Measurements from ENCODE around the gene WDFY1. TPM values are rescaled to one million over a fixed set of nuclear protein-coding genes. Genes with fewer than 3 reads are reported as not detected.

The WDFY1 gene
- total RNA-seq, 6 donors from 2014 or later: 32.6 to 90.1 (median 41.2) TPM

DNA sequence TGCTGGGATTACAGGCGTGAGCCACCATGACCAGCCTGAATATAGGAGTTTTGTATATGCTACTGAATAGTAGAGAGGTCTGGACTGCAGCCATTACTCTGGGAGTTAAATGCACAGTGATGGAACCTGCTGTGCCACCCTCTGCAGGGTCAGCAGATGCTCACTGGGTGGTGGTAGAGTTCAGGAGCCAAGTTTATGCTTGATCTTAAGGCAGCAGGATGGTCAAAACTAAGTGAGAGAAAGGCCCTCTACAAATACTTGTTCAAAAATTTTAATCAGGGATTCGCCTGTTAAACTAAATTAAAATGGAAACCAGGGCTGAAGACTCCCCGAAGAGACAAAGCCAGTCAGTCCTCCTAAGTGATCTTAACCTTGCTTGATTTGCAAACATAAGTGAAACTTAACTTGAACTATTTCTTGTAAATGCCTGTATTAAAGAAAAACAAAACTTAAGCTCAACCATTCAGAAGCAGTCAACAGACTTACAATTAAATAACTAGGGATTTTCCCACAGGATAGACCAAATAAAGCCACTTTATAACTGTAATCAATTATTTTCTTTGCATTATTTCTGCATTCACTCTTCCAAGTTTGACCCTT is 4.2 kb upstream of the WDFY1 start:
- DNase-seq (no peak), ATAC-seq (ENCODE audit: low FRiP score in 2 of 2) (no peak)
- 61 to 63% methylated on average over 3 of the region's 3 CpGs for WGBS, 2 donors
- H3K27ac ChIP-seq: peak overlapping the region in 1 of 4 donors; percentile 54
- peaks cover 19 to 34% (median 25%) of the 10 kb centered on the region in 4 donors for H3K4me1 ChIP-seq
- no peak overlapping the region for H3K4me3 ChIP-seq
- TF ChIP-seq, protein P1, sequence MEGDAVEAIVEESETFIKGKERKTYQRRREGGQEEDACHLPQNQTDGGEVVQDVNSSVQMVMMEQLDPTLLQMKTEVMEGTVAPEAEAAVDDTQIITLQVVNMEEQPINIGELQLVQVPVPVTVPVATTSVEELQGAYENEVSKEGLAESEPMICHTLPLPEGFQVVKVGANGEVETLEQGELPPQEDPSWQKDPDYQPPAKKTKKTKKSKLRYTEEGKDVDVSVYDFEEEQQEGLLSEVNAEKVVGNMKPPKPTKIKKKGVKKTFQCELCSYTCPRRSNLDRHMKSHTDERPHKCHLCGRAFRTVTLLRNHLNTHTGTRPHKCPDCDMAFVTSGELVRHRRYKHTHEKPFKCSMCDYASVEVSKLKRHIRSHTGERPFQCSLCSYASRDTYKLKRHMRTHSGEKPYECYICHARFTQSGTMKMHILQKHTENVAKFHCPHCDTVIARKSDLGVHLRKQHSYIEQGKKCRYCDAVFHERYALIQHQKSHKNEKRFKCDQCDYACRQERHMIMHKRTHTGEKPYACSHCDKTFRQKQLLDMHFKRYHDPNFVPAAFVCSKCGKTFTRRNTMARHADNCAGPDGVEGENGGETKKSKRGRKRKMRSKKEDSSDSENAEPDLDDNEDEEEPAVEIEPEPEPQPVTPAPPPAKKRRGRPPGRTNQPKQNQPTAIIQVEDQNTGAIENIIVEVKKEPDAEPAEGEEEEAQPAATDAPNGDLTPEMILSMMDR (IDR thresholded peaks at IDR 0.05): no peak
- no peak for TF ChIP-seq POLR2AphosphoS5 (IDR thresholded peaks at IDR 0.05)
- no peak for TF ChIP-seq EP300 (IDR thresholded peaks at IDR 0.05)
- TF ChIP-seq POLR2A (IDR thresholded peaks at IDR 0.05): no peak
- H3K9me3 ChIP-seq: no peaks in the 10 kb centered on the region
- H3K36me3 ChIP-seq: no peaks in the 10 kb centered on the region
- H3K27me3 ChIP-seq: no peaks in the 10 kb centered on the region

DNA sequence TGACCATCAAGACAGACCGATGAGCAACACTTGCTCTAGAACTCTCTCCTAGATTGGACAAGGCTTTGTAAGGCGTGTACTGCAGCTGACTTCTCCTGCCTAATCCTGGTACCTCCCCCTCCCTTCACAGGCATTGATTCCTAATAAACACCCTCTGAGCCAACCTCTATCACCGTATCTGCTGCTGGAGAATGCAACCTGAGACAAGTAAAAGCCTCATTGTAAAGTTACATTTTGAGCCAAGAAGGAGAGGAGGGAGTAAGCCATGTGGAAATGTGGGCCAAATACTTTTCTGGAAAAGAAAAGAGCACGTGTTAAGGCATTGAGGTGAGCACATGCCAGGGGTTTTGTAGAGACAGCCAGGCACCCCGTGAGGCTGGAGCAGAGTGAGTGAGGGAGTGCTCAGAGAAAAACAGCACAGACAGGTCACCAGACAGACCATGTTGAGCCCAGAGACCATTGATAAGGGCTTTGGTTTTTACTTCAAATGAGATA is 2.6 kb upstream of the WDFY1 start:
- DNase-seq: no peak
- 47 to 77% methylated on average over 5 of the region's 5 CpGs for WGBS, 2 donors
- Histone ChIP-seq H3K9me3 (no peaks in the 10 kb centered on the region), H3K27me3 (no peaks in the 10 kb centered on the region), H3K36me3 (no peaks in the 10 kb centered on the region), H3K27ac (no peak overlapping the region), H3K4me3 (no peak overlapping the region), H3K4me1 (peaks cover 29 to 49% (median 36%) of the 10 kb centered on the region in 4 donors)
- ATAC-seq (ENCODE audit: low FRiP score in 2 of 2): no peak
- TF ChIP-seq POLR2A (IDR thresholded peaks at IDR 0.05) (no peak), POLR2AphosphoS5 (IDR thresholded peaks at IDR 0.05) (no peak), EP300 (IDR thresholded peaks at IDR 0.05) (no peak)
- TF ChIP-seq, protein P1 (IDR thresholded peaks at IDR 0.05): no peak

DNA sequence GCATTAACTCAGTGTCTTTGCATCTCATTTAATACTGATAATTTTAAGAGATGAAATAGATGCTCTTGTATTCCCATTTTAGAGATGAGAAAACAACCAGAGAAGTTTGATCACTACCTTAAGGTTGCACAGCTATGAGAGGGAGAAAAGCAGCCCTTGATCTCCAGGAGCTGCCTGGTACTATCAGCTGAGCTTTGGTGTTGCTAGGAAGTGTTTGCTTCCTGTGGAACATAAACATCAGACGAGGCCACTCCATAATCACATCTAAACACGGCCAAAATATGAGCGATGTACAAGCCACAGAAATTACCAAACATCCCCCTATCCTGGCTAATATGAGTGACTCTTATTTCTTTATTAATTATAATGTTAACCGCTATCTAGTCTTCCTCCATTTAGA is 620 bp upstream of the WDFY1 start:
- peak overlapping the region in 3 of 4 donors; percentile 88 to 98 (median 96) for H3K4me3 ChIP-seq
- TF ChIP-seq POLR2AphosphoS5 (IDR thresholded peaks at IDR 0.05) (no peak), EP300 (IDR thresholded peaks at IDR 0.05) (no peak), POLR2A (IDR thresholded peaks at IDR 0.05) (no peak)
- TF ChIP-seq, protein P1 (IDR thresholded peaks at IDR 0.05): no peak
- H3K27me3 ChIP-seq: no peaks in the 10 kb centered on the region
- H3K4me1 ChIP-seq: peaks cover 33 to 57% (median 40%) of the 10 kb centered on the region in 4 donors
- no peaks in the 10 kb centered on the region for H3K36me3 ChIP-seq
- DNase-seq (no peak), ATAC-seq (ENCODE audit: low FRiP score in 2 of 2) (no peak)
- H3K9me3 ChIP-seq: no peaks in the 10 kb centered on the region
- WGBS, 2 donors: 27 to 35% methylated on average over 4 of the region's 4 CpGs
- H3K27ac ChIP-seq: peak overlapping the region in 3 of 4 donors; percentile 94 to 97 (median 96)

DNA sequence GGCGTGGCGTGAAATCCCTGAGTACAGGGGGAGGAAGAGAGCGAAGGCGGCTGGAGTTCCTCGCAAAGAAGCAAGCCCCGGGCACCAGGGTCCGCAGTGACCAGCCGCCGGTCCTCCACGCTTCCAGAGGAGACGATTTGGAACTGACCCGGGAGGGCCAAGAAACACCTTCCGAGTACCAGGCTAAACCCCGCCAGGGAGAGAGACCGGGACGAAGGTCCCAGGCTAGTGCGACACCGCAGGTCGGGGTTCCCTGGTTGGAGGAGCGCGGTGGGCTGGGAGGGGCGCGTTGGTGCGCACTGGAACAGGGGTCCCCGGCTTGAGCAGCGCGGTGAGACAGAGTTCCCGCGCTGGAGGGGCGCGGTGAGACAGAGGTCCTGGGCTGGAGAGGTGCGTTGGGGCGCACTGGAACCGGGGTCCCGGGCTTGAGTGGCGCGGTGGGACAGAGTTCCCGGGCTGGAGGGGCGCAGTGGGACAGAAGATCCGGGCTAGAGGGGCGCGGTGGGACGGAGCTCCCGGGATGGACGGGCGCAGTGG is 901 bp downstream of the WDFY1 start:
- Histone ChIP-seq H3K27me3 (no peaks in the 10 kb centered on the region), H3K36me3 (no peaks in the 10 kb centered on the region), H3K4me3 (peak overlapping the region; percentile 88 to 98 (median 96)), H3K4me1 (peaks cover 22 to 55% (median 42%) of the 10 kb centered on the region in 4 donors), H3K9me3 (no peaks in the 10 kb centered on the region), H3K27ac (peak overlapping the region; percentile 94 to 97 (median 96))
- DNase-seq (peak; percentile 40 to 89), ATAC-seq (ENCODE audit: low FRiP score in 2 of 2) (peak; percentile 62 to 76)
- TF ChIP-seq EP300 (IDR thresholded peaks at IDR 0.05): no peak
- TF ChIP-seq, protein P1 (IDR thresholded peaks at IDR 0.05): no peak
- peak in 1 of 2 donors; percentile 12 for TF ChIP-seq POLR2AphosphoS5 (IDR thresholded peaks at IDR 0.05)
- TF ChIP-seq POLR2A (IDR thresholded peaks at IDR 0.05): no peak
- WGBS, 2 donors: 3 to 5% methylated on average over 33 to 46 of the region's 46 CpGs
